G401 (cell line): ENCODE measurements around the gene SLC6A6. TPM values are rescaled to one million over a fixed set of nuclear protein-coding genes. Genes with fewer than 3 reads are reported as not detected.

Source experiments
- DNase-seq: peaks from one replicate; pipeline ENCODE4 v3.0.0-alpha.2; 2015; ENCODE audit warnings: low spot score
- in situ Hi-C: cut with HindIII; loops from 2 replicates; pipeline ENCODE4 v1.10.0; 2016; ENCODE audit warnings: low sequenced_read_pairs, mixed read lengths
- total RNA-seq: library from RNA; depleted of rRNA; stranded (reverse); fragments of >200 nt; shearing (Covaris generic); gene quantifications from 2 replicates; pipeline ENCODE4 v1.2.3, GENCODE V29; 2014

SLC6A6 gene
- total RNA-seq, 1 experiment from 2014 or later, result 31.2 TPM

GRCh38 chr3:14488286-14489041, 86.1 kb downstream of the SLC6A6 start:
- DNase-seq, result no peak
- in situ Hi-C loops, result no loop called here

- no peak for DNase-seq
- in situ Hi-C loops, result no loop called here
Measured at GRCh38 chr3:14489641-14490040, 87.2 kb downstream of the SLC6A6 start.

- in situ Hi-C loops, result no loop called here
- DNase-seq, result no peak
Measured at GRCh38 chr3:14490255-14490654, 87.8 kb downstream of the SLC6A6 start.

- no peak for DNase-seq
- in situ Hi-C loops, result no loop called here
Measured at GRCh38 chr3:14490831-14491230, 88.4 kb downstream of the SLC6A6 start.

GRCh38 chr3:14491396-14492190, 89.2 kb downstream of the SLC6A6 start:
- DNase-seq, result no peak
- in situ Hi-C loops, result no loop called here

GRCh38 chr3:14492948-14493881, 90.8 kb downstream of the SLC6A6 start:
- DNase-seq, result no peak
- in situ Hi-C loops, result no loop called here

GRCh38 chr3:14494279-14494972, 92.0 kb downstream of the SLC6A6 start:
- no peak for DNase-seq
- in situ Hi-C loops, result no loop called here

GRCh38 chr3:14494973-14495300, 92.5 kb downstream of the SLC6A6 start:
- DNase-seq, result no peak
- in situ Hi-C loops, result no loop called here

GRCh38 chr3:14496351-14496750, 93.9 kb downstream of the SLC6A6 start:
- no peak for DNase-seq
- in situ Hi-C loops, result no loop called here

- no peak for DNase-seq
- in situ Hi-C loops, result no loop called here
Measured at GRCh38 chr3:14497321-14497720, 94.9 kb downstream of the SLC6A6 start.

- DNase-seq, result no peak
- in situ Hi-C loops, result no loop called here
Measured at GRCh38 chr3:14502472-14502871, 100.1 kb downstream of the SLC6A6 start.

GRCh38 chr3:14503033-14503705, 100.8 kb downstream of the SLC6A6 start:
- in situ Hi-C loops, result no loop called here
- no peak for DNase-seq

GRCh38 chr3:14503706-14504065, 101.3 kb downstream of the SLC6A6 start:
- in situ Hi-C loops, result no loop called here
- no peak for DNase-seq

- in situ Hi-C loops, result no loop called here
- no peak for DNase-seq
Measured at GRCh38 chr3:14505001-14505802, 102.8 kb downstream of the SLC6A6 start.

GRCh38 chr3:14505803-14506500, 103.5 kb downstream of the SLC6A6 start:
- DNase-seq, result no peak
- in situ Hi-C loops, result no loop called here

GRCh38 chr3:14506626-14507304, 104.4 kb downstream of the SLC6A6 start:
- no peak for DNase-seq
- in situ Hi-C loops, result no loop called here

- in situ Hi-C loops, result no loop called here
- no peak for DNase-seq
Measured at GRCh38 chr3:14507305-14507741, 104.9 kb downstream of the SLC6A6 start.
